D721Med (cell line): ENCODE results near the gene PPP1R37.

Experiments used
- DNase-seq: peaks from one replicate; pipeline ENCODE4 v3.0.0; 2011; ENCODE audit warnings: low spot score; ENCODE audit not compliant: insufficient read length
- FAIRE-seq: peaks from 2 replicates; lab custom pipeline; 2011; peaks lifted over from hg19 to GRCh38; lab: Jason Lieb, UNC
- TF ChIP-seq, protein P1 (sequence below): IDR thresholded peaks from 2 replicates; pipeline ENCODE4 v1.5.1; 2012; ENCODE audit warnings: mild to moderate bottlenecking, control low read depth; ENCODE audit not compliant: insufficient read depth; ENCODE audit errors: missing control alignments

The PPP1R37 gene

DNA sequence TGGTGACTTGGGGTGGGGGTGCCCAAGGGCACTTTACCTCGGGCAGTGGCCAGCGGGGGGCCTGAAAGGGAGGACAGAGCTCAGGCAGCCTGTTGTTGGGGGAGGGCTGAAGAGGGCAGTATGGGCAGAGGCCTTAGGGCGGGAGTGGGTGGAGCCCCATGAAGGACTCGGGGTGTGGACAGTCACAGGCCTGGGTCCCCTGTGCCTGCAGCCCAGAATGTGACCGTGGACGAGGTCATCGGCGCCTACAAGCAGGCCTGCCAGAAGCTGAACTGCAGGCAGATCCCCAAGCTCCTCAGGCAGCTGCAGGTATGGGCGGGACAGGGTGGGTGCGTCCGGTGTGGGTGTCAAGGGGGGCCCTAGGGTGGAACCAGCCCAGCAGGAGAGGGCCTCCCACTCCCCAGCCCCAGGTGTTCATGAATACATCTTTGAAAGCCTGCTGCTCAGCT, 45.3 kb downstream of the PPP1R37 start:
- no peak for FAIRE-seq
- no peak for DNase-seq
- TF ChIP-seq, protein P1, sequence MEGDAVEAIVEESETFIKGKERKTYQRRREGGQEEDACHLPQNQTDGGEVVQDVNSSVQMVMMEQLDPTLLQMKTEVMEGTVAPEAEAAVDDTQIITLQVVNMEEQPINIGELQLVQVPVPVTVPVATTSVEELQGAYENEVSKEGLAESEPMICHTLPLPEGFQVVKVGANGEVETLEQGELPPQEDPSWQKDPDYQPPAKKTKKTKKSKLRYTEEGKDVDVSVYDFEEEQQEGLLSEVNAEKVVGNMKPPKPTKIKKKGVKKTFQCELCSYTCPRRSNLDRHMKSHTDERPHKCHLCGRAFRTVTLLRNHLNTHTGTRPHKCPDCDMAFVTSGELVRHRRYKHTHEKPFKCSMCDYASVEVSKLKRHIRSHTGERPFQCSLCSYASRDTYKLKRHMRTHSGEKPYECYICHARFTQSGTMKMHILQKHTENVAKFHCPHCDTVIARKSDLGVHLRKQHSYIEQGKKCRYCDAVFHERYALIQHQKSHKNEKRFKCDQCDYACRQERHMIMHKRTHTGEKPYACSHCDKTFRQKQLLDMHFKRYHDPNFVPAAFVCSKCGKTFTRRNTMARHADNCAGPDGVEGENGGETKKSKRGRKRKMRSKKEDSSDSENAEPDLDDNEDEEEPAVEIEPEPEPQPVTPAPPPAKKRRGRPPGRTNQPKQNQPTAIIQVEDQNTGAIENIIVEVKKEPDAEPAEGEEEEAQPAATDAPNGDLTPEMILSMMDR = no peak

DNA sequence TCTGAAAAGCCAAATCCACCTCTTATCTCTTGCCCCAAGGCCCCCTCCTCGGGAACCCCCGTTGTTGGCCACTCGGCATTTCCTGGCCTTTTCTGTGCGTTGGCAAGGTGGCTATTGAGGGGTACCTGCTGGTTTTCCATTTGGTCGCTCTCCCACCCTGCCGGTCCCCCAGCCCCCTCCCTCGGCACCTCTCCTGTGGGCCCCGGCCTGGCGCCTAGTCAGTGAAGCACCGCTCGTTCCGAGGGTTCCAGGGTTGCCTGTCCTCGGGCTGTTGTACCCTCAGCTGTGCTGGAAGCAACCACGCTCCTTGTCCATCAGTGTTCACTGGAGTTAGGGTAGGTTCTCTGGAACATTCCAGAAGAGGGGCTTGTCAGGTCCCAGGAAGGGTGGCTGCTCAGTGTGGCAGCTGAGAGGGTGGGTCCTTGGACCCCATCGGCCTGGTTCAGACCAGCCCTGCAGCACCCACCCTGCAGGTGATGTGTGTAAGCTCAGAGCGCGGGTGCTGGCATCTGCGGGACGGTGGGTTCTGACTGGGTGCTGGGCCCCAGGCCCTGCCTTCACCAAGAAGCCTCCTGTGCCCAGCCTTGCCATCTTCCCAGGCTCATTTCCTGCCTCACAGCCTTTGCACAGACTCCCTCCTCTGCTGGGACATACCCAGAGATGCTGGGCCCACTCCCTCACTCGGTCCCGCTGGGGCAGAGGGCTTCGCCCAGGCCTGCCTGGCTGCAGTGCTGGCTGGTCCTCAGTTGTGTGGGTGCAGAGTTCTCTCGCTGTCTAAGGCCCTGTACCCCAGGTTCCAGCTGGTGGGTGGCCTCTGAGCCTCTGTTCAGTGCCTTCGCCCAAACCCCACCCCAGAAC, 46.5 kb downstream of the PPP1R37 start:
- TF ChIP-seq, protein P1 = no peak
- no peak for FAIRE-seq

DNA sequence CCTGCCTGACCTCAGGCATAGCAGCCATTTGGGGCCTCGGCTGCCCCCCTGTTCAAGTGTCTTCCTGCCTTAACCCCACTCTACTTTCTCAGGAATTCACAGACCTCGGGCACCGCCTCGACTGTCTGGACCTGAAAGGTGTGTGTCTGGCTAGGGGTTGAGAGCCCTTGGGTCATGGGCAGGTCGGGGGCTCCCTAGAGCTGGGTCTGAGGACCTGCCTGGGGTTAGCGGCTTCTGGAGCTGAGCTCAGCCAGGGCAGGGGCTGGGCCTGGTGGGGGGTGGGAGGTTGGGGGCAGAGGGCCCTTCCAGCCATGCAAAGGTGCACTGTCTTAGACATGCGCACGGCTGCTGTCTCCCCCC, 47.1 kb downstream of the PPP1R37 start:
- no peak for DNase-seq
- FAIRE-seq = no peak
- TF ChIP-seq, protein P1 = no peak

More for the DNA sequence above, 46.5 kb downstream of the PPP1R37 start:
- DNase-seq = no peak

DNA sequence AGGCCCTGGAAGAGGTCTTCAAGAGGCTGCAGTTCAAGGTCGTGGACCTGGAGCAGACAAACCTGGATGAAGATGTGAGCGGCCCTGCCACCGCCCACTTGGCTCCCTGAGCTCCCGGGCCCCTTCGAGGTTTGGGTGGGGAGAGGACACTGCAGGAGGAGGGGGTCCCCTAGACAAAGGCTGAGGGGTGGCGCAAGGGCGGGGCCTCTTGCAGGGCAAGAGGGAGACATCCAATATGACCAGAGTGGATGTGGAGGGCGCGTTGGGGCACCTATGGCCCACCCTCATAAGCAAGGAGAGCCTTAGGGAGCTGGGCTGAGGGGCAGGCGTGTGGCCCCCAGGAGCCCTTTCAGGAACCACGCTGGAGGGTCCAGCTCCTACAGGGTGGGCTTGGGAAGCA, 47.6 kb downstream of the PPP1R37 start:
- FAIRE-seq = no peak
- TF ChIP-seq, protein P1 = no peak
- DNase-seq = no peak

DNA sequence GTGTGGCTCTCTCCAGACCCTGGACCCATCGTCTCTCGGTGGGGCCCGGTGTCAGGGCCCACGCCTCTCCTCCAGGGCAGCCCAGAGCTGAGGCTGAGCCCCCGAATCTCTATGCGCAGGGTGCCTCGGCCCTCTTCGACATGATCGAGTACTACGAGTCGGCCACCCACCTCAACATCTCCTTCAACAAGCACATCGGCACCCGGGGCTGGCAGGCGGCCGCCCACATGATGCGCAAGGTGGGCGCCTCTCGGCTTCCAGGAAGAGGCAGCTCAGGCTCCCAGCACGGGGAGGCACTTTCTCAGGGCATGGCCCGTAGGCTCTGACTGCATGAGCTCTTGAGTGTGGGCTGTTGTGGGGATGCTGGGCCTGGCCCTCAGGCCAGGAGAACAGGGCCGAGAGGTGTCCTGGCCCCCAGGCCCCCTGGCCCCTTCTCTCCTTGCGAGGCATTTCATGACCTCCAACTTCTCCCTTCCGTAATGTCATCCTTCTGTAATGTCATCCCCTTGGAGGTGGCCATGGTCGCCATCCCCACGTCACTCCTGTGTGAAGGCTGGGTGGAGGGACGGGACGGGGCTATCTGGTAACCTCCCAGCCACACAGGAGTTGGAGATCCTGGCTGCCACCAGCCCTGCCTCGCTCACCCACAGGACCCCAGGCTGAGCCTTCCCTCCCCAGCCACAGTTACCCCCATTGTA, 48.4 kb downstream of the PPP1R37 start:
- DNase-seq (no peak), FAIRE-seq (no peak)
- TF ChIP-seq, protein P1 = no peak

DNA sequence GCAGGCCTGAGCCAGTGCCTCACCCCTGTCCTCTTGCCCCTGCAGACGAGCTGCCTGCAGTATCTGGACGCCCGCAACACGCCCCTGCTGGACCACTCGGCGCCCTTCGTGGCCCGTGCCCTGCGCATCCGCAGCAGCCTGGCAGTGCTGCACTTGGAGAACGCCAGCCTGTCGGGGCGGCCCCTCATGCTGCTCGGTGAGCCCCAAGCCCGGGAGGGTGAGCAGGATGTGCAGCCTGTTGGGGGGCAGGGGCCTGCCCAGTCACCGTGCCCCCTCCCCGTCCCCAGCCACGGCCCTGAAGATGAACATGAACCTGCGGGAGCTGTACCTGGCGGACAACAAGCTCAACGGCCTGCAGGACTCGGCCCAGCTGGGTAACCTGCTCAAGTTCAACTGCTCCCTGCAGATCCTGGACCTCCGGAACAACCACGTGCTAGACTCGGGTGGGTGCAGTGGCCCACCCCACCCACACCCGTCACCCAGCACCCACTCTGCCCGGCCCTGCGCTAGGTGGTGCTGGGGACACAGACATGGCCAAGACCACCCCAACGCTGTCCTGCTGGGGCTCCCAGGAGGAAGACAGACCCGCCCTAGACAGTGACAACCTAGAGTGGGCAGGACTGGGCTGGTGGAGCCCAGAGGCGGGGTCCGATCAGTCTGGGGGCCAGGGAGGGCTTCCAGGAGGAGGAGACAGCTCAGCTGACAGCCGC, 49.2 kb downstream of the PPP1R37 start:
- FAIRE-seq (no peak), DNase-seq (no peak)

More for the DNA sequence above, 49.2 kb downstream of the PPP1R37 start:
- TF ChIP-seq, protein P1 = no peak
